ENCODE data around the gene C11orf68.

DNA sequence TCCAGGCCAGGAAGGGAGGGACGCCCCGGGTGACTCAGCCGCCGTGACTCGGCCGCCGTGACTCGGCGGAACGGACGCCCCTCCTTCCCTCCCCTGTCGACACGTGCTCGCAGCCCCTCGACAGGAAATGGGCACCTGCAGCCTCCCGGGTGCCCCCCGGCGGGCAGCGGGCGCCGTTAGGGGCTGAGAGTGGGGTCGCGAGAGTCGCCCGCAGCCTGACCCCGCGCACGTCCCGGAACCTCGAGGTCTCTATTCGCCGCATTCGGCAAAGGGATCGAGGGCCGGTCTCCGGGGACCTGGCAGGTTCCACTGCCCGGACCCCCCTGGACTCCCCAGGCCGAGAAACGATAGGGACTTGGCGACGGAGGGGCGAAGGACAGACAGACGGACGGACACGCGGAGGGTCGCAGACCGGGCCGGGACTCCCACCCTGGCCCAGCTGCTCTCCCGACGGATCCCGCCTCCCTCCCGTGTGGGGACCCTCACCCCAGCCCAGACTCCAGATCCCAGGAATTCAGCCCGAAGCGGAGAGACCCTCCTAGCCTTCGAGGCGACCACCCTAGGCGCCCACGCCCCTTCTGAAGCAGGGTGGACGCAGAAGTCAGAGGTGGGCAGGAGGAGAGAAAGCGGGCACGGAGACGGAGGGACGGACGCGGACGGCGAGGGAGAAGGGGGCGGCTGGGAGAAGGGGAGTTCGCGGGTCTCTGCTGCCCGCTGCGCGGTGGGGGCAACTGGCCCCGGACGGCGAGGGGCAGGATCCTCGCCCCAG is 19.3 kb downstream of the C11orf68 start:
- TF ChIP-seq EZH2 (IDR thresholded peaks at IDR 0.05) (no peak), POLR2AphosphoS5 (IDR thresholded peaks at IDR 0.05; ENCODE audit: borderline replicate concordance, low read depth, low read length) (no peak)
